ENCODE measurements around the gene QDPR.

The QDPR gene

DNA sequence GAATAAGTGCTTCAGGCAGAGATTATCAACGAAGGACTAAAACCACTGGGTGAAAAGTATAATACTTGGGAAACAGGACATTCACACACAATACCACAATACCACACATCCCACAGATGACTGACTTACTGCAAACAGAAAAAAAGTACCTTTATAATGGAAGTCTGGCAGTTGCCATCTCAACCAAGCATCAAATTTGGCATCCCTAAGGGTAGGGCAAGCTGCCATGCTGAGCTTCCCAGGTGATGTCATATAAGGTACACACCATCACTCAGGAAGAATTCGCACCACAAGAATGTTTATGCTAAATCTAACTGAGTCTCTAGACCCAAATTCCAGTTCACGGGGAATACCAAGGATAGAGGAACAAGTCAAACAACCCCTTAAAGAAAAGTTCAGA is 9.1 kb downstream of the QDPR start:
- peaks cover 47% of the 10 kb centered on the region for H3K36me3 ChIP-seq (ENCODE audit: control insufficient read depth, low read depth, low read length)
- H3K4me1 ChIP-seq (ENCODE audit: control insufficient read depth, low read depth, low read length): no peaks in the 10 kb centered on the region
- H3K27ac ChIP-seq (ENCODE audit: low read length): no peak overlapping the region

DNA sequence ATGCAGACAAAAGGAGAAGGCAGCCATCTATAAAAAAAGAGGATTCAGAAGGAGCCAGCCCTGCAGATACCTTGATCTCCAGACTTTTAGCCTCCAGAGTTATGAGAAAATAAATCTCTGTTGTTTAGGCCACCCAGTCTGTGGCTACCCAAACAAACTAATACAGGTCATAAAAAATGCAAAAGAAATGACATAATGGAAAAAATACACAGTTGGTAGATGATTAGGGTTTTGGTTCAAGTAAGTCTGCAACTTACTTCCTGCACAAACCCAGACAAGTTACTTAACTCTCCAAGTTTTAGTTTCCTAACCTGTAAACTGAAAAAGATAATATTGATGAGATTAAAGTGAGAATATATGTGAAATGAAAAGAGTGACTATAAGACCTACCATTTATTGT is 11.3 kb downstream of the QDPR start:
- Histone ChIP-seq H3K27ac (ENCODE audit: low read length) (no peak overlapping the region), H3K4me1 (ENCODE audit: control insufficient read depth, low read depth, low read length) (no peaks in the 10 kb centered on the region), H3K9me3 (ENCODE audit: control insufficient read depth, low read depth, low read length) (no peaks in the 10 kb centered on the region), H3K27me3 (ENCODE audit: control insufficient read depth, insufficient read depth, low read length) (no peaks in the 10 kb centered on the region), H3K36me3 (ENCODE audit: control insufficient read depth, low read depth, low read length) (peaks cover 40% of the 10 kb centered on the region), H3K9ac (ENCODE audit: low read length) (no peak overlapping the region), H3K4me3 (ENCODE audit: low read length) (no peak overlapping the region)

More for the DNA sequence above, 9.1 kb downstream of the QDPR start:
- Histone ChIP-seq H3K9ac (ENCODE audit: low read length) (no peak overlapping the region), H3K27me3 (ENCODE audit: control insufficient read depth, insufficient read depth, low read length) (no peaks in the 10 kb centered on the region), H3K4me3 (ENCODE audit: low read length) (no peak overlapping the region), H3K9me3 (ENCODE audit: control insufficient read depth, low read depth, low read length) (no peaks in the 10 kb centered on the region)

DNA sequence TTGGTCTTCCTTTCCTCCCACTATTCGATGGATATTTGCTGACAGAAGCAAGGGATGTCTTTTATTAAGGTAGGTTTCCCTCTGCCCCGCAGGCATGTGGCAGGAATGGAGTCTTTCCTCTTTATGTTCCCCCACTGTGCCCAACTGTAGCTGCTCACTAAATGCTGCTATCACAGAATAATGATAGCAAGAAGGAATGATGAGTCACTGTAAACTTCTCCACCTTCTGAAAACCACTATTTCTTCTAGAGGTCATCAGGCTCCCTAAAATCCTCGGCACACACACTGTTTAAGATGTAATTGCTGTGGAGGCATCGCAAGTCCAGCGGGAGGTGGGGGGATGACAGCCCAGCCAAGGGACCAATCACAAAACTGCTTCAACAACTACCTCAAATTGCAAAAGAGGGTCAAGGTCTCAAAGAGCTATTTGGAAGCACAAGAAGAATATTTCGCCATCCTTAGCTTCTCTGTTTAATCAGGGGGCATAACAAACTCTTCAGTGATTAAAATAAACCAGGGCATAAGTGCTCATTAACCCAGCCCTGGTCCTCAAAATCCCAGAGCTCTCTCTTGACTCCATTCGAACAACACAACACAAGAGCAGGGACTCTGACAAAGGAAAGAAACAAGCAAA is 13.9 kb downstream of the QDPR start:
- Histone ChIP-seq H3K36me3 (ENCODE audit: control insufficient read depth, low read depth, low read length) (peaks cover 33% of the 10 kb centered on the region), H3K4me3 (ENCODE audit: low read length) (no peak overlapping the region), H3K27me3 (ENCODE audit: control insufficient read depth, insufficient read depth, low read length) (no peaks in the 10 kb centered on the region), H3K4me1 (ENCODE audit: control insufficient read depth, low read depth, low read length) (no peaks in the 10 kb centered on the region), H3K9ac (ENCODE audit: low read length) (no peak overlapping the region), H3K27ac (ENCODE audit: low read length) (no peak overlapping the region), H3K9me3 (ENCODE audit: control insufficient read depth, low read depth, low read length) (no peaks in the 10 kb centered on the region)

DNA sequence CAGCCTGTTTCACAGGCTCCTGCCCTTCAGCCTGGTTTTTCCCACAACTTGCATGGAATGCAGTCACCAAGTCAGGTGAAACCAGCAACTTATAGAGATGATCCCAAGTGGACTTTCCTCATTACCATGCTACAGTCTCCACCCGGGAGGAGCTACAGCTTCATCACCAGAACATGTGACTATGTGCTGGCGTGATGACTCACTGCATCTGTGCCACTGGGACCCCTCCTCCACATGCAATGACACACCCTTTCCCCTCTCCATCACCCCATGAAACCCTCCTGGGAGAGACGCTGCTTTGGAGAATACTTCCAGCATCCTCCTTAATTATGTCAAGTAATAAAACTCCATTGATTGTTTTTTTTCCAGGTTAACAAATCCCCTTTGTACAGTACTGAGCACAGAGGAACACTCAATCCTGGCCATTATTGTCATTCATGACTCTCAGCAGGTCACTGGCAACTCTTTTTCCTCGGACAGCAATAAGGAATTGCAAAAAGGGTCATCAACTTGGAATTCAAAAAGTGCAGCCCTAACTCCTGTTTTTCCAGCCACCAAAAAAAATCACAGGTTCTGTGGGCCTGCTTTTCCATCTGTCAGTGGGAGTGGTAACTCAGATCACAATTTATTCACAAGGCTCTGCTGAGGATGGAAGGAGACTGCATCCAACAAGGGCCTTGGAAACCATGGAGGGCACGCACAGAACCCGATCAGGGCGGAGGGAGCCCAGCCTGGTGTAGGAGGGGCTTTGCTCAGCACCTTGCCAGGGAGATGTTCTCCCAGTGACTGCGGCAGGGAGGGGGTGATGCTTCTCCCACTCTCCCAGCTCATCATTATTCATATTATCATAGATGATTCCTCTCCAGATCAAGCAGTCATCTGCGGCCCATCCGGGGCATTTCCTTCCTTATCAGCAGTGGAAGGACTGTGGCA is 17.4 kb downstream of the QDPR start:
- no peak overlapping the region for H3K27ac ChIP-seq (ENCODE audit: low read length)
- no peak overlapping the region for H3K9ac ChIP-seq (ENCODE audit: low read length)
- no peaks in the 10 kb centered on the region for H3K27me3 ChIP-seq (ENCODE audit: control insufficient read depth, insufficient read depth, low read length)
- peaks cover 18% of the 10 kb centered on the region for H3K36me3 ChIP-seq (ENCODE audit: control insufficient read depth, low read depth, low read length)
- H3K4me1 ChIP-seq (ENCODE audit: control insufficient read depth, low read depth, low read length): no peaks in the 10 kb centered on the region
- no peaks in the 10 kb centered on the region for H3K9me3 ChIP-seq (ENCODE audit: control insufficient read depth, low read depth, low read length)
- H3K4me3 ChIP-seq (ENCODE audit: low read length): no peak overlapping the region

DNA sequence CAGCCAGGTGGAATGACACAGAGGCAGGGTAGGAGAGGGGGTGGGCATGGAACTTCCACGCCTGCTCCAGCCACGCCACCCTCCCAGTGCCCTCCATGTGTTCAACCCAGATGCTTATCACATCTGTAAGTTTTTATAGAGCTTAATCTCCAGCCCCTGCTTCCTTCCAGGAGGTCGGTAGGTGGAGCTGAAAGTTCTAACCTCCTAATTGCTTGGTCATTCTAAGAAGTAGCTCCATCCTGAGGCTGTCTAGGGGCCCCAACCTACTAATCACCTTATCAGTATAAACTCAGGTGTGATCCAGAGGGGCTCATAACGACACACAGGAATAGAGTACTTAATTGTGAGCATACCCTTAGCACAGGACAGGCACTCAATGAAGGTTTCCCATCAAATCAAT is 18.3 kb downstream of the QDPR start:
- Histone ChIP-seq H3K36me3 (ENCODE audit: control insufficient read depth, low read depth, low read length) (peaks cover 16% of the 10 kb centered on the region), H3K4me3 (ENCODE audit: low read length) (no peak overlapping the region), H3K4me1 (ENCODE audit: control insufficient read depth, low read depth, low read length) (no peaks in the 10 kb centered on the region), H3K27me3 (ENCODE audit: control insufficient read depth, insufficient read depth, low read length) (no peaks in the 10 kb centered on the region), H3K9me3 (ENCODE audit: control insufficient read depth, low read depth, low read length) (no peaks in the 10 kb centered on the region), H3K9ac (ENCODE audit: low read length) (no peak overlapping the region), H3K27ac (ENCODE audit: low read length) (no peak overlapping the region)

DNA sequence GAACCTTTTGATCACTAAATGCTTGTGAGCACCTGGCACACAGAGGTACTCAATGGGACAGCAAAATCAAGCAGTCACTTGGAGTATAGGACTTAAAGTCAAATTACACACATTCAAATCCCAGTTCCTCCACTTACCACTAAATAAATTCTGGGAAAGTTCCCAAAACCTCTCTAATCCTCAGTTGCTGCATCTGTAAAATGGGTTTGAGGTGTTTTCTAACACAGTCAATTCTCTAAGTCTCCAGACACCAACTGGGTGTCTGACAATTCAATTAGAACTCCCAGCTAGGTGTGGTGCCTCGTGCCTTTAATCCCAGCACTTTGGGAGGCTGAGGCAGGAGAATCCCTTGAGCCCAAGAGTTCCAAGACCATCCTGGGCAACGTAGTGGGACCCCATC is 19.0 kb downstream of the QDPR start:
- no peak overlapping the region for H3K4me3 ChIP-seq (ENCODE audit: low read length)
- H3K9me3 ChIP-seq (ENCODE audit: control insufficient read depth, low read depth, low read length): no peaks in the 10 kb centered on the region
- H3K27me3 ChIP-seq (ENCODE audit: control insufficient read depth, insufficient read depth, low read length): no peaks in the 10 kb centered on the region
- H3K9ac ChIP-seq (ENCODE audit: low read length): no peak overlapping the region
- no peaks in the 10 kb centered on the region for H3K4me1 ChIP-seq (ENCODE audit: control insufficient read depth, low read depth, low read length)
- peaks cover 16% of the 10 kb centered on the region for H3K36me3 ChIP-seq (ENCODE audit: control insufficient read depth, low read depth, low read length)
- no peak overlapping the region for H3K27ac ChIP-seq (ENCODE audit: low read length)

DNA sequence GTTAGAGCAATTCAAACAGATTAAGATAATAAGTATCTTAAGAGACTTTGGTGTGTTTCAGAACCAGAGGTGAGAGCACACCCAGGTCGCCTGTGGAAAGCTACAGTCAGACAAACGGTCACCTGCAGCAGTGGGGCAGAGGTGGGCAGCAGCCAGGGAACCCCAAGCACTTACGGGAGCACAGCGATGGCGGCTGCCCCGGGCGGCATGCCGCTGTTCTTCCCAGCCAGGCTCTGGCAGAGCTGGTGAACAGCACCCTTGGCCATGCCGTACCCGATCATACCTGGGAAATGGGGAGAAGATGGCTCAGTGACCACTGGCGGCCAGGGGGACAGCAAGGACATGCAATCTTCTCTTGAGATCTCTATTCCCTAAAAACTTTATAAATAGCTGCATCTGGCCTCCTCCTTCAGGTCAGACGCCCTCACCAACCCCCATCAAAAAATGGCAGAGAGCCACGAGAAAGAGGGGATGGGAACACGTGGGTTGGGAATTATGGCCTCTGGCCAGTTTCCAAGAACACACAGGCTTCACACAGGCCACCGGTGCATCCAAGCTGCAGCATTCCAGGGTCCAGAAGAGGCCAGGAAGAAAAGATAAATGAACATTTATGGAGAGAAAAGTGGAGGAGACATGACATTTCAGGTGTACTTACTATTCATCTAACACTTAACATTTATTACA is 19.7 kb downstream of the QDPR start:
- no peak overlapping the region for H3K9ac ChIP-seq (ENCODE audit: low read length)
- H3K9me3 ChIP-seq (ENCODE audit: control insufficient read depth, low read depth, low read length): no peaks in the 10 kb centered on the region
- H3K27me3 ChIP-seq (ENCODE audit: control insufficient read depth, insufficient read depth, low read length): no peaks in the 10 kb centered on the region
- no peak overlapping the region for H3K4me3 ChIP-seq (ENCODE audit: low read length)
- H3K4me1 ChIP-seq (ENCODE audit: control insufficient read depth, low read depth, low read length): no peaks in the 10 kb centered on the region
- H3K36me3 ChIP-seq (ENCODE audit: control insufficient read depth, low read depth, low read length): peaks cover 16% of the 10 kb centered on the region
- no peak overlapping the region for H3K27ac ChIP-seq (ENCODE audit: low read length)

DNA sequence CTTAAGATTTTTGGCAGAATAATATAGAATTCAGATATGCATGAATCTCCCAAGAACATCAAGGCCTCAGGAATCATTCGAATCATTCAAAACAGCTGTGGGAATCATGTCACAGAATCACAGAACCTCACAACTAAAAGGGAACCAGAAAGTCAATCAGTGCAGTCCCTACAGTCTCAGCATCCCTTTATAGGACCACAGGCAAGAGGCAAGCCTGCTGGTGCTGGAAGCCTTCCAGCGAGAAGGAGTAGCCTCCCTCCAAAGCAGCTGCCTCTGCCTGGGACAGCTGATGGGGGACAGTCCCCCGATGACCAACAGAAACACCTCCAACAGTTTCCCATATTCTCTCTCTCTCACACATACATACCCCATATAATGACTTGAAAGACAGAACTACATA is 20.7 kb downstream of the QDPR start:
- no peaks in the 10 kb centered on the region for H3K4me1 ChIP-seq (ENCODE audit: control insufficient read depth, low read depth, low read length)
- H3K27ac ChIP-seq (ENCODE audit: low read length): no peak overlapping the region
- no peak overlapping the region for H3K4me3 ChIP-seq (ENCODE audit: low read length)
- peaks cover 24% of the 10 kb centered on the region for H3K36me3 ChIP-seq (ENCODE audit: control insufficient read depth, low read depth, low read length)
- no peak overlapping the region for H3K9ac ChIP-seq (ENCODE audit: low read length)
- no peaks in the 10 kb centered on the region for H3K9me3 ChIP-seq (ENCODE audit: control insufficient read depth, low read depth, low read length)
- H3K27me3 ChIP-seq (ENCODE audit: control insufficient read depth, insufficient read depth, low read length): no peaks in the 10 kb centered on the region

DNA sequence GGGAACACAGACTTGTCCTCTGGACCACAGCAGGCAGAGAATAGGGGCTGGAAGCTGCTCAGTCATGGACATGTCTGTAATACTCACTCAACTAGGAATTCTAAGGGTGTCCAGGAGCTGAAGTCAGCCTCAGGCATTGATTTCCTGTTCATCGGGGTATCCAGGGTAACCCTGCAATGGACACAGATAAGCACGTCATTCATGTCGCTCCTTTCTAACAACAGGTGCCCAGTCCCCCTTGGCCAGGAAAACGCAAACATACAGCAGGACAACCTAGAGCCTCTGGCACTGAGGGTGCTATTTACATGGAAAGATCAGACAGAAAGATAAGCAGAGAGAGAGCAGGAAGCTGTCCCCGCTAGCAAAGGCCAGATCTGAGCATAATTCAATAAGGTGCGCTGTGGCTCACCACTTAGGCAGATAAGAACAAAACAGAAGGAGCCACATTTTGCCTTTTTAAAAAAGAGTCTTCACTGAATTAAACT is 21.3 kb downstream of the QDPR start:
- no peaks in the 10 kb centered on the region for H3K27me3 ChIP-seq (ENCODE audit: control insufficient read depth, insufficient read depth, low read length)
- H3K4me3 ChIP-seq (ENCODE audit: low read length): no peak overlapping the region
- no peaks in the 10 kb centered on the region for H3K9me3 ChIP-seq (ENCODE audit: control insufficient read depth, low read depth, low read length)
- no peaks in the 10 kb centered on the region for H3K4me1 ChIP-seq (ENCODE audit: control insufficient read depth, low read depth, low read length)
- H3K27ac ChIP-seq (ENCODE audit: low read length): no peak overlapping the region
- peaks cover 25% of the 10 kb centered on the region for H3K36me3 ChIP-seq (ENCODE audit: control insufficient read depth, low read depth, low read length)
- no peak overlapping the region for H3K9ac ChIP-seq (ENCODE audit: low read length)

DNA sequence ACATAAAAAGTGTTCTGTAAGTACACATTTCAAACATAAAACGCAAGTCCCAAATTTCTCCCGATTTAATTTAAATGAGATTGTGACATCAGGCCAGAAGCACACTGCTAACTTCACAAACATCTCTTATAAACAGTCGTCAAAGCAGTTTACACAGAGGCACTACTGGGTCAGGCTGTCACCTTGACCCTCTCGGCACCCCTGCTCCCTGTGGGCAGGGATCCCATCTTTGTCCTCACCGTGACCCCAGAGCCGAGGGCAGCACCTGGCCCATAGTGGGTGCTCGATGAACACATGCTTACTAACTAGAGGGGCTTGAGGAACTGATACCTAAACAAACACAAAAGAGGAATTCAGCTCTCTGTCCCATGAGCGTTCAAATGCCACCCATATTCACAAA is 22.2 kb downstream of the QDPR start:
- Histone ChIP-seq H3K9ac (ENCODE audit: low read length) (no peak overlapping the region), H3K36me3 (ENCODE audit: control insufficient read depth, low read depth, low read length) (peaks cover 25% of the 10 kb centered on the region), H3K4me1 (ENCODE audit: control insufficient read depth, low read depth, low read length) (no peaks in the 10 kb centered on the region), H3K27me3 (ENCODE audit: control insufficient read depth, insufficient read depth, low read length) (no peaks in the 10 kb centered on the region), H3K27ac (ENCODE audit: low read length) (no peak overlapping the region), H3K9me3 (ENCODE audit: control insufficient read depth, low read depth, low read length) (no peaks in the 10 kb centered on the region), H3K4me3 (ENCODE audit: low read length) (no peak overlapping the region)

DNA sequence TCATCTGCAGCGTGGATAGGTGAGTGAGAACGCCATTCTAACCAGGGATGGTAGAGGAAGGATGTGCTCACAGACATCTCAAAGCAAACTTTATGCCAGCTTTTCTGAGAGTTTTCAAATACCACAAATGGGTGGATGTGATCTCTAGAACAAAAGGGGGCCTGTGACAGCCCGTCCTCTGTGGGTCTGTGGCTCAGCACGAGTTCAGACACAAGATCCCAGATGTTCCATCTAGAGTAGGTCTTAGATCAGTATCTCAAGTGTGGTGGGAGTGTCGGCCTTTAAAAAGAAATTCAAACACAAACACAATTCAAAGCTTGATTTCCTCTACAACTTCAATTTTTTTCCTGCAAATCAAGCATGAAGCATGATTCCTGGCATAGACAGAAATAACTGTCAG is 22.8 kb downstream of the QDPR start:
- Histone ChIP-seq H3K9me3 (ENCODE audit: control insufficient read depth, low read depth, low read length) (no peaks in the 10 kb centered on the region), H3K27ac (ENCODE audit: low read length) (no peak overlapping the region), H3K9ac (ENCODE audit: low read length) (no peak overlapping the region), H3K4me1 (ENCODE audit: control insufficient read depth, low read depth, low read length) (no peaks in the 10 kb centered on the region), H3K27me3 (ENCODE audit: control insufficient read depth, insufficient read depth, low read length) (no peaks in the 10 kb centered on the region), H3K4me3 (ENCODE audit: low read length) (no peak overlapping the region), H3K36me3 (ENCODE audit: control insufficient read depth, low read depth, low read length) (peaks cover 25% of the 10 kb centered on the region)
